Measurements from ENCODE around the gene THSD7A. TPM values are rescaled to one million over a fixed set of nuclear protein-coding genes. Genes with fewer than 3 reads are reported as not detected.

The THSD7A gene
- total RNA-seq, 1 donor from 2014 or later, result 0.28 TPM

GRCh38 chr7:11452476-11452875, 379.5 kb downstream of the THSD7A start:
- H3K4me1 ChIP-seq, result no peaks in the 10 kb centered on the region
- H3K4me3 ChIP-seq, result no peak overlapping the region
- no peaks in the 10 kb centered on the region for H3F3A ChIP-seq (ENCODE audit: low read depth)
- H3K9ac ChIP-seq, result no peak overlapping the region
- H4K20me1 ChIP-seq (ENCODE audit: low read depth), result no peaks in the 10 kb centered on the region
- Mint-ChIP-seq H3K36me3 (no peaks in the 10 kb centered on the region), H3K27ac (no peak overlapping the region), H3K4me3 (no peak overlapping the region), H3K9me3 (no peaks in the 10 kb centered on the region), H3K27me3 (ENCODE audit: insufficient read depth, low read depth) (no peaks in the 10 kb centered on the region), H3K4me1 (no peaks in the 10 kb centered on the region)
- TF ChIP-seq EZH2phosphoT487 (IDR thresholded peaks at IDR 0.05) (no peak), CTCF (IDR thresholded peaks at IDR 0.05) (no peak), EZH2 (IDR thresholded peaks at IDR 0.05) (no peak)
- H3K27me3 ChIP-seq, result no peaks in the 10 kb centered on the region
- H3K4me2 ChIP-seq, result no peak overlapping the region
- no peak overlapping the region for H3K27ac ChIP-seq
- H3K36me3 ChIP-seq, result no peaks in the 10 kb centered on the region
- no peaks in the 10 kb centered on the region for H3K79me2 ChIP-seq (ENCODE audit: low read depth)
- no peak overlapping the region for H2AFZ ChIP-seq (replicated peaks)
- no peak for DNase-seq (ENCODE audit: low spot score)
- H3K9me3 ChIP-seq (ENCODE audit: low read depth), result no peaks in the 10 kb centered on the region

GRCh38 chr7:11450281-11450680, 381.7 kb downstream of the THSD7A start:
- no peak overlapping the region for H3K27ac Mint-ChIP-seq
- Histone ChIP-seq H3K4me2 (no peak overlapping the region), H3K79me2 (ENCODE audit: low read depth) (no peaks in the 10 kb centered on the region), H3K27me3 (no peaks in the 10 kb centered on the region), H3K4me1 (no peaks in the 10 kb centered on the region), H3K9ac (no peak overlapping the region), H3K9me3 (ENCODE audit: low read depth) (no peaks in the 10 kb centered on the region), H3K27ac (no peak overlapping the region), H2AFZ (replicated peaks) (no peak overlapping the region), H3F3A (ENCODE audit: low read depth) (no peaks in the 10 kb centered on the region), H3K36me3 (no peaks in the 10 kb centered on the region), H3K4me3 (no peak overlapping the region), H4K20me1 (ENCODE audit: low read depth) (no peaks in the 10 kb centered on the region)
- H3K4me3 Mint-ChIP-seq, result no peak overlapping the region
- TF ChIP-seq CTCF (IDR thresholded peaks at IDR 0.05) (no peak), EZH2phosphoT487 (IDR thresholded peaks at IDR 0.05) (no peak), EZH2 (IDR thresholded peaks at IDR 0.05) (no peak)
- no peaks in the 10 kb centered on the region for H3K4me1 Mint-ChIP-seq
- H3K36me3 Mint-ChIP-seq, result peaks cover 2% of the 10 kb centered on the region
- no peaks in the 10 kb centered on the region for H3K27me3 Mint-ChIP-seq (ENCODE audit: insufficient read depth, low read depth)
- no peak for DNase-seq (ENCODE audit: low spot score)
- H3K9me3 Mint-ChIP-seq, result no peaks in the 10 kb centered on the region

GRCh38 chr7:11449316-11449715, 382.7 kb downstream of the THSD7A start:
- H4K20me1 ChIP-seq (ENCODE audit: low read depth), result no peaks in the 10 kb centered on the region
- Mint-ChIP-seq H3K27me3 (ENCODE audit: insufficient read depth, low read depth) (no peaks in the 10 kb centered on the region), H3K9me3 (no peaks in the 10 kb centered on the region), H3K4me1 (no peaks in the 10 kb centered on the region), H3K36me3 (peaks cover 3% of the 10 kb centered on the region), H3K4me3 (no peak overlapping the region), H3K27ac (no peak overlapping the region)
- no peak overlapping the region for H3K4me3 ChIP-seq
- H3K27ac ChIP-seq, result no peak overlapping the region
- no peak overlapping the region for H3K9ac ChIP-seq
- TF ChIP-seq CTCF (IDR thresholded peaks at IDR 0.05) (no peak), EZH2 (IDR thresholded peaks at IDR 0.05) (no peak), EZH2phosphoT487 (IDR thresholded peaks at IDR 0.05) (no peak)
- no peaks in the 10 kb centered on the region for H3K36me3 ChIP-seq
- no peaks in the 10 kb centered on the region for H3K9me3 ChIP-seq (ENCODE audit: low read depth)
- no peak overlapping the region for H2AFZ ChIP-seq (replicated peaks)
- H3F3A ChIP-seq (ENCODE audit: low read depth), result no peaks in the 10 kb centered on the region
- H3K27me3 ChIP-seq, result no peaks in the 10 kb centered on the region
- H3K4me2 ChIP-seq, result no peak overlapping the region
- no peak for DNase-seq (ENCODE audit: low spot score)
- no peaks in the 10 kb centered on the region for H3K4me1 ChIP-seq
- H3K79me2 ChIP-seq (ENCODE audit: low read depth), result no peaks in the 10 kb centered on the region

Measured in neural progenitor cell (in vitro differentiated cells).